EL (cell line): ENCODE data around the gene HSD17B1.

Source experiments
- DNase-seq: peaks from one replicate; pipeline ENCODE4 v3.0.0-alpha.2; 2016

The HSD17B1 gene

DNA sequence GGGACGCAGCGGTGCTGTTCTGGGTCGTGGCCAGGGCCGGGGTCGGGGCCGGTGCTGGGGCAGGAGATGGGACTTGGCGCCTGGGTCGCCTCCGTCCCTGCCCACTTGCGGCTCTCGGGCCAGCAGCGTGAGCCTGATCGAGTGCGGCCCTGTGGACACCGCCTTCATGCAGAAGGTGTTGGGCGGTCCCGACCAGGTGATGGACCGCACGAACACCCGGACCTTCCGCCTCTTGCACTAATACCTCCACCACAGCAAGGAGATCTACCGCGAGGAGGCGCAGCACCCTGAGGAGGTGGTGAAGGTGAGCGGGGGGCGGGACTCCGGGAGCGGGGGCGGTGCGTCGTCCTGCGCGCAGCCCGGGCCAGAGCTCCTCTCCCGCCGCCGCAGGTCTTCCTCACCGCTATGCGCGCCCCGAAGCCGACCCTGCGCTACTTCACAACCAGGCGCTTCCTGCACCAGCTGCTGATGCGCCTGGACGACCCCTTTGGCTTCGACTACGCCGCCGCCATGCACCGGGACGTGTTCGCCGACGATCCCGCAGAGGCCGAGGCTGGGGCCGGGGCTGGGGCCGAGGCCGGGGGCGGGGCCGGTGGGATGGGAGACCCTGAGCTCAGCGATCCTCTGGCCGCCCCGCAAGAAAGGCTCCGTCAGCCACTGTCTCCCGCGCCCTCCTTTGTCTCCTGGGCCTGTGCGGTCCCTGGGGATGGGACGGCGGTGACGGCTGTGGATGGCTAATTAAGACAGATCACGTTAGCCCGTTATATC, 4.5 kb upstream of the HSD17B1 start:
- no peak for DNase-seq

DNA sequence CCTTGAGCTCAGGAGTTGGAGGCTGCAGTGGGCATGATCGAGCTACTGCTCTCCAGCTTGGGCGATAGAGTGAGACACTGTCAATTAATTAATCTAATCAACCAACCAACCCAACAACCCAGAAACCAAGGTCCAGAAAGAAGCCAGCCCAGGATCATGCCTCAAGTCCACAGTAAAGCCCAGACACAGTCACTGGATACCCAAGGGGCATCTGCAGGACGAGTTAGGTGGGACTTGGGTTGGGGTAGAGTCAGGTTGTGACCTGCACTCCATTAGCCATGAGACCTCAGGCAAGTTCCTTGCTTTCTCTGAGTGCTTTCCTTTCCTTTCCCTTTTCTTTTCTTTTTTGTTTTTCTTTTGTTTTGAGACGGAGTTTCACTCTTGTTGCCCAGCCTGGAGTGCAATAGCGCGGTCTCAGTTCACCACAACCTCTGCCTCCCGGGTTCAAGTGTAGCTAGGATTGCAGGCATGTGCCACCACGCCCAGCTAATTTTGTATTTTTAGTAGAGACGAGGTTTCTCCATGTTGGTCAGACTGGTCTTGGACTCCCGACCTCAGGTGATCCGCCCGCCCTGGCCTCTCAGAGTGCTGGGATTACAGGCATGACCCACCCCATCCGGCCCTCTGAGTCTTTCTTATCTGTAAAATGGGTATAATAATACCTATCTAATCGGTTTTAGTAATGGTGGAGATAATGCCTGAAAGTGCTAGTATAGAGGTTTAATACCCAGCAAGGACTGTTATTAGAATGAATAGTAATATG, 3.5 kb upstream of the HSD17B1 start:
- no peak for DNase-seq

DNA sequence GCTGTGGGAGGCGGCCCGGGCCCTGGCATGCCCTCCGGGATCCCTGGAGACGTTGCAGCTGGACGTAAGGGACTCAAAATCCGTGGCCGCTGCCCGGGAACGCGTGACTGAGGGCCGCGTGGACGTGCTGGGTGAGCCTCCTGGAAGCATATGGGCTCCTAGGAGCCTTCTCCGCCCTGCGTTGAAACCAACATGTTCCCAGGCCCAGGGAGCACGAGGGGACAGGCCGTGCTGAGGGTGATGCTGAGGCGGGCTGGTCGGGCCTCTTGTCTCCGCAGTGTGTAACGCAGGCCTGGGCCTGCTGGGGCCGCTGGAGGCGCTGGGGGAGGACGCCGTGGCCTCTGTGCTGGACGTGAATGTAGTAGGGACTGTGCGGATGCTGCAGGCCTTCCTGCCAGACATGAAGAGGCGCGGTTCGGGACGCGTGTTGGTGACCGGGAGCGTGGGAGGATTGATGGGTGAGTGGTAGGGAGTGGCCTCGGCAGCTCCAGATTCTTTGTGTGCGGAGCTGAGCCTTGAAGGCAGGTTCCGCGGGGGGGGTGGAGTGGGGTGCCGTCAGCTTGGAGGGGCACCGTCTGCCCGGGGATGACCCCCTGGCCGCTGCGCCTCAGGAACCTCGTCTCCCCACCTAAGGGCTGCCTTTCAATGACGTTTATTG, 567 bp downstream of the HSD17B1 start:
- DNase-seq, result no peak

DNA sequence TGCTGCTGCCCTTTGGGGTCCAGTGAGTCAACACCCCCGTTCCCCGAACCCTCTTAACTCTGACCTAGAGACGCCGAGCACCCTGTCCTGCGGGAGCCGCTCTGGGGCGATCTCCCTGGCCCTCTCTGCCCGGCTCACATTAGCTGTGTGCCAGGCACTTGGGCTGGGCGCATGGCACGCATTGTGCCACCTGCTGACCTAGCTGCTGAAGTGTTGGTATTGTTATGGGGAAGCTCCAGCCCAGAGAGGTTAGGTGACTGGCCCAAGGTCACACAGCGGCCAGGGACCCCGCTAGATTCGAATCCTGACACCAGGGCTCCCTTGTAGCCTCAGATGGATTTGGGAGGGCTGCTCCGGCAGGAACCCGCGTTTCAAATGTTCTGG, 1.1 kb downstream of the HSD17B1 start:
- no peak for DNase-seq

DNA sequence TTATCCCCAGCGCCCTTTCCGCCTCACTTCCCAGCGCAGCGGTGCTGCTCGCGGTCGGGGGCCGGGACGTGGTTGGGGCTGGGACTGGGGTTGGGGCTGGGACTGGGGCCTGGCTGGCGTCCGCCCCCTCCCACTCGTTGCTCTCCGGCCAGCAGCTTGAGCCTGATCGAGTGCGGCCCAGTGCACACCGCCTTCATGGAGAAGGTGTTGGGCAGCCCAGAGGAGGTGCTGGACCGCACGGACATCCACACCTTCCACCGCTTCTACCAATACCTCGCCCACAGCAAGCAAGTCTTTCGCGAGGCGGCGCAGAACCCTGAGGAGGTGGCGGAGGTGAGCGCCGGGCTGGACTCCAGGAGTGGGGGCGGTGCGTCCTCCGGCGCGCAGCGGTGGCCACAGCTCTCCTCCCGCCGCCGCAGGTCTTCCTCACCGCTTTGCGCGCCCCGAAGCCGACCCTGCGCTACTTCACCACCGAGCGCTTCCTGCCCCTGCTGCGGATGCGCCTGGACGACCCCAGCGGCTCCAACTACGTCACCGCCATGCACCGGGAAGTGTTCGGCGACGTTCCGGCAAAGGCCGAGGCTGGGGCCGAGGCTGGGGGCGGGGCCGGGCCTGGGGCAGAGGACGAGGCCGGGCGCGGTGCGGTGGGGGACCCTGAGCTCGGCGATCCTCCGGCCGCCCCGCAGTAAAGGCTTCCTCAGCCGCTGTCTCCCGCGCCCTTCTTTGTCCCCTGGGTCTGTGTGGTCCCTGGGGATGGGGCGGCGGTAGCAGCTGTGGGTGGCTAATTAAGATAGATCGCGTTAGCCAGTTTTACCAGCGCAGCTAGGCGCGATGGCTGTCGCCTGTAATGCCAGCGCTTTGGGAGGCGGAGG, 1.8 kb downstream of the HSD17B1 start:
- DNase-seq, result peak; percentile 87

DNA sequence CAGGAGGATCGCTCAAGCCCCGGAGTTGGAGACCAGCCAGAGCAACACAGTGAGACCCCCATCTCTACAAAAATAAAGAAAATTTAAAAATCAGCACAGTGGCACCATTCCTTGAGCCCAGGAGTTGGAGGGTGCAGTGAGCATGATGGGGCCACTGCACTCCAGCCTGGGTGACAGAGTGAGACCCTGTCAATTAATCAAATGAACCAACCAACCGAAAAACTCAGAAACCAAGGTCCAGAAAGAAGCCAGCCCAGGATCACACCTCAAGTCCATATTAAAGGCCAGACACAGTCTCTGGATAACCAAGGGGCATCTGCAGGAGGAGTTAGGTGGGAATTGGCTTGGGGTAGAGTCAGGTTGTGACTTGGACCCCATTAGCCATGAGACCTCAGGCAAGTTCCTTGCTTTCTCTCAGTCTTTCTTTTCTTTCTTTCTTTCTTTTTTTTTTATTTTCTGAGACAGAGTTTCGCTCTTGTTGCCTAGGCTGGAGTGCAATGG, 2.4 kb downstream of the HSD17B1 start:
- DNase-seq, result no peak

DNA sequence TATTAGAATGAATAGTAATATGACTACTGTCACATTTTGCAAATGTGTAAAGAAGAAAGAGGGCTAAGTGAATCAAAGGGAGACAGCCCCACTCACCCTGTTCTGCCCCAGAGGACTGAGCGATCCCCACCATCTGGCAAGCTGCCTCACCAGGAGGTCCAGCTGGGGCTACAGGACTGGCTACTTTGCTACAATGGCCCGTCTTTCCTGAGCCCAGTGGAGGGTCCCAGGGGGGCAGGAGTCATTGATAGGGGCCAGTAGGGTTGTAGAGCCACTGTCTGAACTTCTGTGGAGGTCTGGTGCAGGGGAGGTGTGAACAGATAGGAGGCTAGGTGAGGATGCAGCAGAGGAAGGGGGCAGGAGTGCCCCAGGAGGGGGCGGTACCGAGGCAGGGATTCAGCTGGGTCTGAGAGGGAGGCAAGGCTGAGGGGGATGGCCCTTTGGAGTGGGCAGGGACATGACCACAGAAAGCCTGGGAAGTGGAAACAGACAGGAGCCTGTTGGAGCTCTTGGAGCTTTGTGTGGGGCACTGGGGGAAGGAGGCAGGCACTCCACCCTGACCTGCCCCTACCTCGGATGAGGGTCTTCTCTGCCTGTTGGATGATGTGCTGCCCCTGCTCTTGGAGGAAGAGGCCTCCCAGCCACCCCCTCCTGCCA, 3.4 kb downstream of the HSD17B1 start:
- DNase-seq, result peak; percentile 45

DNA sequence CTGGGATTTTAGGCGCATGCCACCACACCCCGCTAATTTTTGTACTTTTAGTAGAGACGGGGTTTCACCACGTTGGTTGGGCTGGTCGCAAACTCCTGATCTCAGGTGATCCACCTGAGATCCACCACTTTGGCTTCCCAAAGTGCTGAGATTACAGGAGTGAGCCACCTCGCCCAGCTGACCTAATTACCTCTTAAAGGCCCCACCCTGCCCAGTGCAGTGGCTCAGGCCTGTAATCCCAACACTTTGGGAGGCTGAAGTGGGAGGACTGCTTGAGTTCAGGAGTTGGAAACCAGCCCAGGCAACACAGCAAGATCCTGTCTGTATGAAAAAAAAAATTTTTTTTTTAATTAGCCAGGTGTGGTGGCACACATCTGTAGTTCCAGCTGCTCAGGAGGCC, 6.4 kb downstream of the HSD17B1 start:
- DNase-seq, result no peak

DNA sequence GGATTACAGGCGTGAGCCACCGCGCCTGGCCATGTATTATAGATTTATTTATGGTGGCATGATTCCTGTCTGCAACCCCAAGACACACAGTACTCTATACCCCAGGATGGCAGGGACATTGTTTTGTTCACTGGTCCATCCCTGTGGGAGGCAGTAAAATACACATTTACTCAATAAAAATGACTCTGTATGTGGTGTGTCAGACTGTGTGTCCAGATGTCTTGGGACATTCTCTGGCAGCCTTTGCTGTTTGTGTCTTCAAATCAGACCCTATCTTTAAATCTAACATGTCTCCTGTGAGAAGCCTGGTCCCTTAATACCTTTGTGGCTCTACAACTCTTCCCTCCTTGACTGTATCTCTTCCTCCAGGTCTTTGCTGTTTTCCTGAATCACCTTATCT, 7.5 kb downstream of the HSD17B1 start:
- no peak for DNase-seq

DNA sequence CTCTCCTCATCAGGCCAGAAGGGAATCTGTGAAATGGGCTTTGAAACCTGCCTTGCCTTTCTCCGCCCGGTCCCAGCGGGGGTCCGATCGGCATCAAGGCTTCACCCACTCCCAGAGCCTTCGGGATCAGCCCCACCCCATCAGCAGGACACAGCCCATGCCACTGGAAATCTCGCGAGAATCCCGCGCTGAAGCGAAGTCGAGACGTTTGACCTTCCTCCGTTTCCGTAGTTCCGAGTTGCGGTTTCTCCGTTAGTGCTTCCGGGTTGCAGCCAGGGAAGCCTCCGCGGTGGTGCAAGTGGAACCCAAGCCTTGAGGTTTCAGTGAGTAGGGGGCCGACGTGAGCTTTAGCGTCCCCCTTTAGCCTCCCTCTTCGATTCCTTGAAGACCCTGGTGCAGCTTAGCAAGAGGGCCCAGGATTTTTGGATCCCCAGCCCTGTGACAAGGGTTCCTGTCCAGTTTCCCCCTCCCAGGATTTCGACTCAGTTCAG, 9.2 kb downstream of the HSD17B1 start, which contains the start of gene COASY:
COASY (plus strand) TSS at position 252 of the 491 bp plus-strand sequence. CDS start 475 bp downstream, outside the sequence.
- DNase-seq, result peak; percentile 98

DNA sequence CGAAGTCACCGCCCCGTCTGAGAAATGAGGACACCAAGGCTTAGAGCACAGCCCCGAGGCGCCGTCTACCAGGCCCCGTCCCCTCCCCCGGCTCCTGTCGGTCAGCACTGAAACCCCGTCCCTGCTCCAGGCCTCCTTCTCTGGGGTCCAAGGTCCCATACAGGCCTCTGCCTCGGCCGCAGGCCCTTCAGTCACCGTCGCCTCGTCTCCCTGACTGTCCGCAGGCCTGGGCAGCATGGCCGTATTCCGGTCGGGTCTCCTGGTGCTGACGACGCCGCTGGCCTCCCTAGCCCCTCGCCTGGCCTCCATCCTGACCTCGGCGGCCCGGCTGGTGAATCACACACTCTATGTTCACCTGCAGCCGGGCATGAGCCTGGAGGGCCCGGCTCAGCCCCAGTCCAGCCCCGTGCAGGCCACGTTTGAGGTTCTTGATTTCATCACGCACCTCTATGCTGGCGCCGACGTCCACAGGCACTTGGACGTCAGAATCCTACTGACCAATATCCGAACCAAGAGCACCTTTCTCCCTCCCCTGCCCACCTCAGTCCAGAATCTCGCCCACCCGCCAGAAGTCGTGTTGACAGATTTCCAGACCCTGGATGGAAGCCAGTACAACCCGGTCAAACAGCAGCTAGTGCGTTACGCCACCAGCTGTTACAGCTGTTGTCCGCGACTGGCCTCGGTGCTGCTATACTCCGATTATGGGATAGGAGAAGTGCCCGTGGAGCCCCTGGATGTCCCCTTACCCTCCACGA, 9.8 kb downstream of the HSD17B1 start:
- DNase-seq, result no peak

DNA sequence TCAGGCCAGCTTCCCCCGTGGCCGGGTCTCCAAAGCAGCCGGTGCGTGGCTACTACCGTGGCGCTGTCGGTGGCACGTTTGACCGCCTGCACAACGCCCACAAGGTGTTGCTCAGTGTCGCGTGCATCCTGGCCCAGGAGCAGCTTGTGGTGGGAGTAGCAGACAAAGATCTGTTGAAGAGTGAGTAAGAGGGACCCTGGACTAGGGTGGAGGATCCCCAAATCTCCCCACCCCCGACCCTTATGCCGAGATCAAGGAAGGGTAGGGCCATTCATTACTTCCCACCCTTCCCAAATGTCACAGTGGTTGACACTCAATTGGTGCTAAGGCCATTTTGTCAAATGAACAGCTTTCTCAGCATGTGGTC, 10.4 kb downstream of the HSD17B1 start:
- no peak for DNase-seq

DNA sequence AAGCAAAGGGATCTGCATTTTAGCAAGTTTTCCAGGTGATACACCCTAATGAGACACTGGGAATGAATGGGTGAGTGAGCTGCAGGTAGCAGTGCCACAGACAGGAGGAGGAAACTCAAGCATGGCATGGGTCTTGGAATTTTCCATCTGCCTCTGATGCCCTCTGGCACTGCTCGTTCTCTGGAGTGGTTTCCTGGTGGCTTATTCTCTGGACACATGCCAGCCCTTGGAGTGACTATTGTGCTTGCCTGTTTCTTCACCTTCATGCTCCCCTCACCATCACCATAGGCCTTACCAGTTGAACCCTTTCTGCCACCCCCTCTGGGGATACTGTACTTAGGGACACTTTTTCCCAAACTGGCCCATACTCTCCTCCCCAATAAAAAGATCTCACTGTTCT, 10.8 kb downstream of the HSD17B1 start:
- DNase-seq, result peak; percentile 38

DNA sequence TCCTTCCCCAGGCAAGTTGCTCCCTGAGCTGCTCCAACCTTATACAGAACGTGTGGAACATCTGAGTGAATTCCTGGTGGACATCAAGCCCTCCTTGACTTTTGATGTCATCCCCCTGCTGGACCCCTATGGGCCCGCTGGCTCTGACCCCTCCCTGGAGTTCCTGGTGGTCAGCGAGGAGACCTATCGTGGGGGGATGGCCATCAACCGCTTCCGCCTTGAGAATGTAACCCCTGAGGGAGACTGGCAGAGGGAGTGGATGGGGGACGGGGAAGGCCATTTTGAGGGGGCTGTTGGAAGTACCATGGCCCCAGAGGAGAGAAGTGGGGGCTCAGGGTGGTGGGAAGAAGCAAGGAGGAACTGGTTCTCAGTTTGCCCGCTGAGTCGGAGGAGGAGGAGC, 11.2 kb downstream of the HSD17B1 start:
- no peak for DNase-seq

DNA sequence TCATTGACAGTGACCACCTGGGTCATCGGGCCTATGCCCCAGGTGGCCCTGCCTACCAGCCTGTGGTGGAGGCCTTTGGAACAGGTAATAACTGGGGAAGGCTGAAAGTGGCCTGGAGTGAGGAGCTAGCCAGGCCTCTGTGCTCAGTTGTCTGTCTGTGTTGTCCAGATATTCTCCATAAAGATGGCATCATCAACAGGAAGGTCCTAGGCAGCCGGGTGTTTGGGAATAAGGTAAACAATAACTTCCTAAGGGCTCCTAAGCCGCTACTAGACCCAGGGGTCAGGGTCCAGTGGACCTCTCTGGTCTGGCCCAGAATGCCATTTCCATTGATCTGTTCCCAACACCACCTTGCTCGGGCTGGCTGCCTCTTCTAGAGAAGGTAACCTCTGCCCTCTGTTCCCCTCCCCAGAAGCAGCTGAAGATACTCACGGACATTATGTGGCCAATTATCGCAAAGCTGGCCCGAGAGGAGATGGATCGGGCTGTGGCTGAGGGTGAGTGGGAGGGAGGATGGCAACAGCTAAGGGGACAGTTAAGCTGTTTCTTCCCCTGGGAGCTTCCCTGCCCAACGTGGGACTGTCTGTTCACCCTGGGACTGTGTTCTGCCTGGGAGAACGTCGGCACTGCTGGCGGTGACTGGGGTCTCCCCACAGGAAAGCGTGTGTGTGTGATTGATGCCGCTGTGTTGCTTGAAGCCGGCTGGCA, 12.2 kb downstream of the HSD17B1 start:
- no peak for DNase-seq

DNA sequence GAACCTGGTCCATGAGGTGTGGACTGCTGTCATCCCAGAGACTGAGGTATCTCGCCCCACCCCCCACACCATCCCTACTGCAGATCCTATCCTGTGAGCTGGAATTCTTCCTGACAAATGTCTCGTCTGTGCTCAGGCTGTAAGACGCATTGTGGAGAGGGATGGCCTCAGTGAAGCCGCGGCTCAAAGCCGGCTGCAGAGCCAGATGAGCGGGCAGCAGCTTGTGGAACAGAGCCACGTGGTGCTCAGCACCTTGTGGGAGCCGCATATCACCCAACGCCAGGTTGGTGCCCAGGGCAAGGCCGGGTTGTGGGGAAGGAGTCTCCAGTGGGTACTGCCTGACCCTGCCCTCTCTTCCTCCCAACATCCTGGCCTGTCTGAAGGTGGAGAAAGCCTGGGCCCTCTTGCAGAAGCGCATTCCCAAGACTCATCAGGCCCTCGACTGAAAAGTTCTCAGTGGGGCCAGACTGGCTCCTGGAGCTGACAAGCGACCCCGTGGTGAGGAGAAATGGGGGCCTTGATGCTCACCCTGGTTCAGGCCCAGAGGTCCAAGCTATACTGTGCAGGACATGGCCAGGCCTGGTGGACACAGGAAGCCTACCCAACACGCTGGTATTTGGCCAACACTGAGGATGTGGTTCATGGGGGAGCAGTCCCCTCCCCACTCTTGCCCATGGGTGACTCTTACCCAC, 12.9 kb downstream of the HSD17B1 start:
- no peak for DNase-seq

DNA sequence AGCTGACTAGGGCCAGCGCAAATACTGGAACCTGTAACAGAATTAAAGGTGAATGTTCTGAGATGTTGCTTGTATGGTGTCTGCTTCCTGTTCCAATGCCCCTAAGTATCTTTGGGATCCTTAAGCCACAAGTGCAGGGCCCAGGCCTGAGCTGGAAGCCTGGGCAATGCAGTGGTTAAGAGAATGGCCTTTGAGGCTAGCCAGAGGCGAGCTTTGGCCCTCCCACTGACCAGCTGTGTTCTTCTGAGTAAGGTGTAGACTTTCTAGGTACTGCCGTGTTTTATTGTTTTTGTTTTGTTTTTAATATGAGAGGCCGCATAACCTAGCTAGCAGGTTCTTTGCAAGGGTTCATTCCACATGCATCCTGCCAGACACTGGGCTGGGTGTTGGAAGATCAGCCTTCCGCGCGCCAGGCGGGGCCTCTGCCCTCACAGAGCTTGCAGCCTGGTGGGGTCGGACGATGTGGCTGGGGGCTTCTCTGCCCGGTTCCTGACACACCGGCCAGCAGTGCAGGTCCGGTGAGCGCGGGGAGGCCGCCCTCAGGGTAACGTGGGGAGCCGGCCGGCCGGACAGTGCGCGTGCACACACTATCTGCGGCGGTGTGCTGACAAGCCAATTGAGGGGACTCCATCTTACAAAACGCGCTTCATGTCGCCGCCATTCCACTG, 13.6 kb downstream of the HSD17B1 start:
- no peak for DNase-seq

DNA sequence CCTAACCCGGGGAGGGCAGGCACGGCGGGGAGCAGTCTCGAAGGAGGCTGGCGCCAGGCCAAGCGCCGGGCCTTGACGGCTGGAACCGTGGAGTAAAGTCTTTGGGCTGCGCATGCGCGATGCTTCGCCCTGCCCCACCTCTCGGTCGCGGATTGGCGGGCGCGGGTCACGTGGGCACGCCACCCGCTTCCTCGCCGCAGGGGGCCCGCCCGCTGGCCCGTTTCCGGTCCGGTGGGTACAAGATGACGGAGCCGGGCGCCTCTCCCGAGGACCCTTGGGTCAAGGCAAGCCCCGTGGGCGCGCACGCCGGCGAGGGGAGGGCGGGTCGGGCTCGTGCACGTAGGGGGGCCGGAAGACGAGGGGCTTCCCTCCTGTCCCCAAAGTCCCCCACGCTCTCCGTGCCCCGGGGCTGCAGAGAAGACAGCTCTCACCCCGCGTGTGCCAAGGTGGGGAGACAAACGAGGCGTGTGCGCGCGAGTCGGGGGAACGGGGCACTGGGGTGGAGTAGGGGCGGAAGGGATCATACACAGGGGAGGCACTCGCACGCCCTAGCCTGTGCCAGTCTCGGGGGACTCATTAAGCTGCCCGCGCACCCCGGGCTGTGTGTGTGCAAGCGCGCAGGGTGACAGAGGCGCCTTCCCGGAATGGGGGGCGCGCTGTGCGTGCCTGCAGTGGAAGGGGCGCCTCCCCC, 14.3 kb downstream of the HSD17B1 start, which contains the start of gene MLX:
MLX (plus strand) TSS at position 218 of the 691 bp plus-strand sequence; CDS start at position 243, 25 bp downstream.
- peak; percentile 92 for DNase-seq
